ENCODE results near the gene CEMIP.
"Not testable (repeated sequence)": the region's sequence is repeated elsewhere in the genome, so short reads cannot be mapped to it uniquely, and the experiment has no call there.

The CEMIP gene

GRCh38 chr15:80760960-80761359 lies 18.2 kb upstream of the CEMIP start:
- peak in 1 of 2 experiments; percentile 25 for DNase-seq (ENCODE audit: low read depth in 2 of 2)

GRCh38 chr15:80761754-80762153 lies 17.4 kb upstream of the CEMIP start:
- no peak for DNase-seq (ENCODE audit: low read depth in 2 of 2)

GRCh38 chr15:80763235-80763634 lies 15.9 kb upstream of the CEMIP start:
- DNase-seq (ENCODE audit: low read depth in 2 of 2), result not testable (repeated sequence)

- DNase-seq (ENCODE audit: low read depth in 2 of 2), result no peak
Measured at GRCh38 chr15:80764535-80764934, 14.6 kb upstream of the CEMIP start.

GRCh38 chr15:80766275-80766674 lies 12.9 kb upstream of the CEMIP start:
- no peak for DNase-seq (ENCODE audit: low read depth in 2 of 2)

- no peak for DNase-seq (ENCODE audit: low read depth in 2 of 2)
Measured at GRCh38 chr15:80768158-80768557, 11.0 kb upstream of the CEMIP start.

- DNase-seq (ENCODE audit: low read depth in 2 of 2), result no peak
Measured at GRCh38 chr15:80769153-80769828, 9.9 kb upstream of the CEMIP start.

GRCh38 chr15:80769829-80770705 lies 9.1 kb upstream of the CEMIP start:
- DNase-seq (ENCODE audit: low read depth in 2 of 2), result no peak

GRCh38 chr15:80773122-80773551 lies 6.0 kb upstream of the CEMIP start:
- peak; percentile 97 for DNase-seq (ENCODE audit: low read depth in 2 of 2)

GRCh38 chr15:80773792-80774352 lies 5.3 kb upstream of the CEMIP start:
- DNase-seq (ENCODE audit: low read depth in 2 of 2), result peak; percentile 56

GRCh38 chr15:80774486-80774885 lies 4.7 kb upstream of the CEMIP start:
- no peak for DNase-seq (ENCODE audit: low read depth in 2 of 2)

- no peak for DNase-seq (ENCODE audit: low read depth in 2 of 2)
Measured at GRCh38 chr15:80775338-80775737, 3.8 kb upstream of the CEMIP start.

- peak in 1 of 2 experiments; percentile 49 for DNase-seq (ENCODE audit: low read depth in 2 of 2)
Measured at GRCh38 chr15:80776420-80777045, 2.6 kb upstream of the CEMIP start.

- DNase-seq (ENCODE audit: low read depth in 2 of 2), result peak; percentile 93 to 94
Measured at GRCh38 chr15:80777137-80777536, 2.0 kb upstream of the CEMIP start.

GRCh38 chr15:80777826-80778620 lies 1.1 kb upstream of the CEMIP start:
- no peak for DNase-seq (ENCODE audit: low read depth in 2 of 2)

GRCh38 chr15:80778621-80778963 lies 578 bp upstream of the CEMIP start:
- DNase-seq (ENCODE audit: low read depth in 2 of 2), result no peak

- no peak for DNase-seq (ENCODE audit: low read depth in 2 of 2)
Measured at GRCh38 chr15:80779658-80780415, 667 bp downstream of the CEMIP start.

- peak in 1 of 2 experiments; percentile 28 for DNase-seq (ENCODE audit: low read depth in 2 of 2)
Measured at GRCh38 chr15:80780416-80781221, 1.4 kb downstream of the CEMIP start.

- DNase-seq (ENCODE audit: low read depth in 2 of 2), result no peak
Measured at GRCh38 chr15:80783260-80783659, 4.1 kb downstream of the CEMIP start.

- no peak for DNase-seq (ENCODE audit: low read depth in 2 of 2)
Measured at GRCh38 chr15:80785335-80785734, 6.2 kb downstream of the CEMIP start.
